HCT116 (cell line): ENCODE results near the gene BUB3. TPM values are rescaled to one million over a fixed set of nuclear protein-coding genes. Genes with fewer than 3 reads are reported as not detected.
A peak's percentile ranks its signal among the peaks of the same experiment; 100 is the strongest.

Experiments used
- ATAC-seq: fragments of 200-7000 bp; cut with Tn5 transposase; 2 replicates; pipeline ENCODE4 v1.9.1; 2020; ENCODE audit warnings: mild to moderate bottlenecking, moderate library complexity
- BruUV-seq: library from RNA; stranded (reverse); fragments of 400-500 nt; replicated peaks from 2 replicates; lab custom pipeline; 2021; lab: Mats Ljungman, UMichigan
- CTCF ChIA-PET: fragments of 300-600 bp; sonication (Branson Sonifier 250); formaldehyde crosslinking; loops from one replicate; lab custom pipeline; 2021; ENCODE audit warnings: antibody characterized with exemption; lab: Charles Lee
- POLR2A ChIA-PET: fragments of 300-600, 350-600 bp; sonication (Branson Sonifier 250); formaldehyde crosslinking; loops from one replicate; lab custom pipeline; 2021; ENCODE audit warnings: antibody characterized with exemption; lab: Charles Lee
- RAD21 ChIA-PET, 2 experiments: fragments of 300-600 bp; sonication (Branson Sonifier 250); formaldehyde crosslinking; loops; one replicate each; lab custom pipeline; 2023; ENCODE audit warnings: low total read pairs in 2 of 2; ENCODE audit not compliant: uncharacterized antibody in 2 of 2, unreplicated experiment in 2 of 2, low non-redundant PET in 1 of 2; lab: Charles Lee
- DNase-seq: peaks from one replicate; pipeline ENCODE4 v3.0.0-alpha.2; 2010; ENCODE audit warnings: low read depth, low spot score
- H2AFZ ChIP-seq: fragments of 200-600 bp; shearing (Covaris generic), sonication (generic); 2 replicates; pipeline ENCODE4 v1.6.1; 2017; ENCODE audit warnings: low read depth, mixed run types, mixed read lengths, antibody characterized with exemption, low read length; ENCODE audit not compliant: poor library complexity, severe bottlenecking
- H3K27ac ChIP-seq: 2 replicates; pipeline ENCODE4 v1.5.1; 2012; ENCODE audit warnings: low read depth, low read length
- H3K27me3 ChIP-seq: fragments of 200-600 bp; sonication (generic); 2 replicates; pipeline ENCODE4 v1.6.1; 2016; ENCODE audit warnings: mixed run types, low read length, mixed read lengths; ENCODE audit not compliant: insufficient read depth
- H3K36me3 ChIP-seq, 2 experiments: fragments of 200-500 bp in 1 of 2; fragments of 200-600 bp in 1 of 2; sonication (Bioruptor generic) in 1 of 2; sonication (generic) in 1 of 2; 2 replicates each; pipeline versions ENCODE4 v1.5.1 to v1.6.1; 2014 to 2016; ENCODE audit warnings: low read length in 2 of 2, inconsistent platforms in 1 of 2, mixed read lengths in 1 of 2, mixed run types in 1 of 2; ENCODE audit not compliant: insufficient read depth in 2 of 2, control insufficient read depth in 1 of 2
- H3K4me1 ChIP-seq, 2 experiments: fragments of 200-600 bp in 1 of 2; sonication (generic) in 1 of 2; 2 replicates each; pipeline versions ENCODE4 v1.5.1 to v1.6.1; 2012 to 2017; ENCODE audit warnings: low read length in 2 of 2, inconsistent platforms in 1 of 2, mild to moderate bottlenecking in 1 of 2, mixed read lengths in 1 of 2, mixed run types in 1 of 2, moderate library complexity in 1 of 2; ENCODE audit not compliant: insufficient read depth in 2 of 2, control insufficient read depth in 1 of 2
- H3K4me2 ChIP-seq: fragments of 200-600 bp; sonication (generic); 2 replicates; pipeline ENCODE4 v1.6.1; 2017; ENCODE audit warnings: mixed run types, low read length, mixed read lengths
- H3K4me3 ChIP-seq, 2 experiments: fragments of 200-600 bp in 1 of 2; sonication (generic) in 1 of 2; replicated peaks in 1 of 2; 2 replicates each; pipeline ENCODE4 v1.5.1; 2011 to 2016; ENCODE audit warnings: low read length in 2 of 2, control low read depth in 1 of 2, low read depth in 1 of 2, mild to moderate bottlenecking in 1 of 2, mixed read lengths in 1 of 2, mixed run types in 1 of 2
- H3K79me2 ChIP-seq: fragments of 200-600 bp; sonication (generic); 2 replicates; pipeline ENCODE4 v1.6.1; 2017; ENCODE audit warnings: mild to moderate bottlenecking, mixed run types, low read length, moderate library complexity, mixed read lengths; ENCODE audit not compliant: insufficient read depth
- H3K9ac ChIP-seq: fragments of 200-600 bp; sonication (generic); 2 replicates; pipeline ENCODE4 v1.6.1; 2016; ENCODE audit warnings: low read length, mixed read lengths
- H3K9me2 ChIP-seq: fragments of 200-600 bp; sonication (generic), shearing (Covaris generic); 2 replicates; pipeline ENCODE4 v1.6.1; 2017; ENCODE audit warnings: mixed run types, mild to moderate bottlenecking, moderate library complexity; ENCODE audit not compliant: insufficient read depth
- H3K9me3 ChIP-seq, 2 experiments: fragments of 200-500 bp in 1 of 2; fragments of 200-600 bp in 1 of 2; sonication (Bioruptor generic) in 1 of 2; sonication (generic) in 1 of 2; 2 replicates each; pipeline ENCODE4 v1.6.1; 2014 to 2017; ENCODE audit warnings: low read length in 2 of 2, mixed read lengths in 2 of 2, inconsistent platforms in 1 of 2, low read depth in 1 of 2, mild to moderate bottlenecking in 1 of 2, mixed run types in 1 of 2, moderate library complexity in 1 of 2; ENCODE audit not compliant: control insufficient read depth in 1 of 2, insufficient read depth in 1 of 2
- H4K20me1 ChIP-seq: fragments of 200-600 bp; sonication (generic), shearing (Covaris generic); 2 replicates; pipeline ENCODE4 v1.6.1; 2017; ENCODE audit warnings: mixed run types, mild to moderate bottlenecking, moderate library complexity; ENCODE audit not compliant: insufficient read depth
- CEBPB ChIP-seq: IDR thresholded peaks from 2 replicates; pipeline ENCODE4 v1.6.1; 2012; ENCODE audit warnings: low read depth
- EZH2 ChIP-seq: fragments of 200-600 bp; sonication (generic); IDR thresholded peaks from 2 replicates; pipeline ENCODE4 v1.6.1; 2017; ENCODE audit warnings: antibody characterized with exemption, mixed run types
- JUND ChIP-seq: IDR thresholded peaks from 2 replicates; pipeline ENCODE4 v1.6.1; 2012
- POLR2AphosphoS5 ChIP-seq: IDR thresholded peaks from 2 replicates; pipeline ENCODE4 v1.6.1; 2011; ENCODE audit warnings: mild to moderate bottlenecking, low read depth, low read length, moderate library complexity
- SP1 ChIP-seq: IDR thresholded peaks from 2 replicates; pipeline ENCODE4 v1.6.1; 2012; ENCODE audit warnings: low read depth
- SRF ChIP-seq: IDR thresholded peaks from 2 replicates; pipeline ENCODE4 v1.6.1; 2012; ENCODE audit warnings: low read depth
- TCF7L2 ChIP-seq: IDR thresholded peaks from 2 replicates; pipeline ENCODE4 v1.7.0; 2011; ENCODE audit warnings: borderline replicate concordance, inconsistent platforms; ENCODE audit not compliant: insufficient read depth, insufficient read length; ENCODE audit errors: extremely low read depth
- ZNF274 ChIP-seq: fragments of 200-500 bp; sonication (Bioruptor generic); IDR thresholded peaks from 2 replicates; pipeline ENCODE4 v1.6.1; 2014; ENCODE audit warnings: mild to moderate bottlenecking, low read depth, low read length, inconsistent platforms
- intact Hi-C: fragments of 100-400 bp; cut with micrococcal nuclease; formaldehyde crosslinking; loops from 2 replicates; pipeline ENCODE4 v1.10.0; 2022
- total RNA-seq: library from RNA; stranded (reverse); gene quantifications from one replicate; pipeline ENCODE4 v1.2.1, GENCODE V29; 2021; ENCODE audit not compliant: unreplicated experiment
- TF ChIP-seq, protein P1 (sequence below): IDR thresholded peaks from 2 replicates; pipeline ENCODE4 v1.6.1; 2011; ENCODE audit warnings: mild to moderate bottlenecking, low read length, moderate library complexity; ENCODE audit not compliant: insufficient replicate concordance; ENCODE audit errors: extremely low read depth
- TF ChIP-seq, protein P2 (sequence below), 3 experiments: fragments of 200-600 bp in 1 of 3; sonication (generic) in 1 of 3; IDR thresholded peaks in 2 of 3; conservative IDR thresholded peaks in 1 of 3; 2 replicates each; pipeline ENCODE4 v1.5.1; 2012 to 2017; ENCODE audit warnings: low read depth in 2 of 3, low read length in 2 of 3, antibody characterized with exemption in 1 of 3, borderline replicate concordance in 1 of 3, control low read depth in 1 of 3, mild to moderate bottlenecking in 1 of 3, mixed read lengths in 1 of 3, mixed run types in 1 of 3, moderate library complexity in 1 of 3; ENCODE audit not compliant: insufficient read depth in 1 of 3
- TF ChIP-seq, protein P3 (sequence below): IDR thresholded peaks from 2 replicates; pipeline ENCODE4 v1.6.1; 2012

The BUB3 gene
- total RNA-seq, 1 experiment from 2014 or later, result 271 TPM

DNA sequence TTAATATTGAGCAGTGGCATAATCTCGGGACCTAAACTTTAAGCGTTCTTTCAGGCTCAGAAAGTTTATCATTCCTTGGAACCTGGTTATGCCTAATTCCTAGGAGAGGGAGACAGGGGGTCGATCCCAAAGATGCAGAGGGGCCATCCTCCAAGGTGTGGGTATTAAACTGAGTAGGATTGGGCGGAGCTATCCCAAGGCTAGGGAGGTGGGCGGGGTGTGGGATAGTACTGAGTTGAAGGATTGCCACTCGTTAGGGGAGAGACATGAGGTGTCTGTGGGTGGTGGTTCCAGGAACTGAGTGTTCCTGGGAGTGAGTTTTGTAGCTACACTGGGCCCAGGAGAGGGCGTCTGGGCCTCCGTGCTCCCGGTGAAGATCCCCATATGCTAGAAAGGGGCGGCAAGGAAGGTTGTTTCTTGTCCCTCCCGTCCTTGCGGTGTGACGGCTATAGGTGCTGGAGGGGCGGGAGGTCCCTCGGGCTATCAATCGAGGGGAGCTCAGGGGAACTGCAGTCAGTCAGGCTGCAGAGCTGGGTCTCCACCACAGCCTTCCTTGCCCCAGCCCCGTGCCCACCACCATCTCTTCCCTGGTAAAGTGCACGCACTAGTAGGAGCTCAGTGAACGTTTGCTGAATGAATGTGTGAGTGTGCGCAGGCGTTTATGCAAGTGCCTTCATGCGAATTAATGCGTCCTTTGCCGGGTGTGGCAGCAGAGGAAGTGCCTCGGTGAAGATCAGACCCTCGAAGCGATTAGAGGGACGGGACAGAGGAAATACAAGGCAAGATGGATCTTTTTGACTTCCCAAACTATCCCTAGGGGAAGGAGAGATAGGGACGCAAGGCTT lies 9.3 kb upstream of the BUB3 start:
- H3K4me3 ChIP-seq, result no peak overlapping the region
- DNase-seq (no peak), ATAC-seq (peak; percentile 51)
- ChIA-PET CTCF (interaction anchor here (0.7 kb wide), 1 partner anchor 235 kb away, joined by 3 read pairs; no protein-coding TSS in a partner anchor), RAD21 (no interaction called here), POLR2A (interaction anchor here (1.7 kb wide), 1 partner anchor 9 kb away, joined by 6 read pairs; the partner anchor contains the start of gene BUB3)
- no peak overlapping the region for H2AFZ ChIP-seq
- no peak overlapping the region for H3K4me2 ChIP-seq
- H3K4me1 ChIP-seq, result peaks cover 0 to 4% of the 10 kb centered on the region in 2 experiments; a peak in 1 of 4 replicates
- TF ChIP-seq CEBPB (no peak), SRF (no peak), POLR2AphosphoS5 (no peak), EZH2 (no peak), SP1 (no peak), JUND (no peak), TCF7L2 (no peak), ZNF274 (no peak)
- TF ChIP-seq, protein P1, sequence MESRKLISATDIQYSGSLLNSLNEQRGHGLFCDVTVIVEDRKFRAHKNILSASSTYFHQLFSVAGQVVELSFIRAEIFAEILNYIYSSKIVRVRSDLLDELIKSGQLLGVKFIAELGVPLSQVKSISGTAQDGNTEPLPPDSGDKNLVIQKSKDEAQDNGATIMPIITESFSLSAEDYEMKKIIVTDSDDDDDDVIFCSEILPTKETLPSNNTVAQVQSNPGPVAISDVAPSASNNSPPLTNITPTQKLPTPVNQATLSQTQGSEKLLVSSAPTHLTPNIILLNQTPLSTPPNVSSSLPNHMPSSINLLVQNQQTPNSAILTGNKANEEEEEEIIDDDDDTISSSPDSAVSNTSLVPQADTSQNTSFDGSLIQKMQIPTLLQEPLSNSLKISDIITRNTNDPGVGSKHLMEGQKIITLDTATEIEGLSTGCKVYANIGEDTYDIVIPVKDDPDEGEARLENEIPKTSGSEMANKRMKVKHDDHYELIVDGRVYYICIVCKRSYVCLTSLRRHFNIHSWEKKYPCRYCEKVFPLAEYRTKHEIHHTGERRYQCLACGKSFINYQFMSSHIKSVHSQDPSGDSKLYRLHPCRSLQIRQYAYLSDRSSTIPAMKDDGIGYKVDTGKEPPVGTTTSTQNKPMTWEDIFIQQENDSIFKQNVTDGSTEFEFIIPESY, result no peak
- TF ChIP-seq, protein P2, sequence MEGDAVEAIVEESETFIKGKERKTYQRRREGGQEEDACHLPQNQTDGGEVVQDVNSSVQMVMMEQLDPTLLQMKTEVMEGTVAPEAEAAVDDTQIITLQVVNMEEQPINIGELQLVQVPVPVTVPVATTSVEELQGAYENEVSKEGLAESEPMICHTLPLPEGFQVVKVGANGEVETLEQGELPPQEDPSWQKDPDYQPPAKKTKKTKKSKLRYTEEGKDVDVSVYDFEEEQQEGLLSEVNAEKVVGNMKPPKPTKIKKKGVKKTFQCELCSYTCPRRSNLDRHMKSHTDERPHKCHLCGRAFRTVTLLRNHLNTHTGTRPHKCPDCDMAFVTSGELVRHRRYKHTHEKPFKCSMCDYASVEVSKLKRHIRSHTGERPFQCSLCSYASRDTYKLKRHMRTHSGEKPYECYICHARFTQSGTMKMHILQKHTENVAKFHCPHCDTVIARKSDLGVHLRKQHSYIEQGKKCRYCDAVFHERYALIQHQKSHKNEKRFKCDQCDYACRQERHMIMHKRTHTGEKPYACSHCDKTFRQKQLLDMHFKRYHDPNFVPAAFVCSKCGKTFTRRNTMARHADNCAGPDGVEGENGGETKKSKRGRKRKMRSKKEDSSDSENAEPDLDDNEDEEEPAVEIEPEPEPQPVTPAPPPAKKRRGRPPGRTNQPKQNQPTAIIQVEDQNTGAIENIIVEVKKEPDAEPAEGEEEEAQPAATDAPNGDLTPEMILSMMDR (IDR thresholded peaks at IDR 0.05 in 2 of 3, conservative IDR thresholded peaks at IDR 0.05 in 1 of 3; ENCODE audit: borderline replicate concordance in 1 of 3, insufficient read depth in 1 of 3, low read depth in 2 of 3, low read length in 2 of 3), result no peak
- TF ChIP-seq, protein P3, sequence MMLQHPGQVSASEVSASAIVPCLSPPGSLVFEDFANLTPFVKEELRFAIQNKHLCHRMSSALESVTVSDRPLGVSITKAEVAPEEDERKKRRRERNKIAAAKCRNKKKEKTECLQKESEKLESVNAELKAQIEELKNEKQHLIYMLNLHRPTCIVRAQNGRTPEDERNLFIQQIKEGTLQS, result no peak
- no peaks in the 10 kb centered on the region for H3K9me2 ChIP-seq
- no peaks in the 10 kb centered on the region for H3K9me3 ChIP-seq
- no peak overlapping the region for H3K27ac ChIP-seq
- intact Hi-C loops, result no loop called here
- H3K79me2 ChIP-seq, result no peaks in the 10 kb centered on the region
- no peaks in the 10 kb centered on the region for H4K20me1 ChIP-seq
- H3K9ac ChIP-seq, result no peak overlapping the region
- no peaks in the 10 kb centered on the region for H3K27me3 ChIP-seq
- BruUV-seq, result no TSS peak
- no peaks in the 10 kb centered on the region for H3K36me3 ChIP-seq
